GM12801 (cell line): ENCODE data around the gene HHIP.

Experiments
- TF ChIP-seq, protein P1 (sequence below): IDR thresholded peaks from one replicate; pipeline ENCODE4 v1.5.1; 2011; ENCODE audit warnings: control low read depth; ENCODE audit not compliant: insufficient read length; ENCODE audit errors: extremely low read depth

Gene HHIP

DNA sequence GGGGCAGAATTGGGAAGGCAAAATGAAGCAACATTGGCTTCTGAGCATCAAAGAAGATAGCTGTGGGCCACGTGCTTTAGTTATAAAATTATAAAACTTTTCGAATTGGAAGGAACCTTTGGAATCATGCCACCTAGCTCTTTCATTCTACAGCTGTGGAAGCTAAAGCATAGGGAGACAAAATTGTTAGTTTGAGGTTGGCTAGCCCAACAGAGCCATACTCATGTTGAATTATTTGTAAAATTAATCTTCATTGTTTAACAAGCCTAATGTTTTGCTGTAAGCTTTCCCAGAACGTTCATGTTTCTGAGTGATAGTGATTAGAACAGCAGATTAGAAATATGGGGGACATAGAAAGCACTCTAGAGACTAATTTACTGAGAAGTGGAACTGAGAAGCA lies 35.9 kb downstream of the HHIP start:
- TF ChIP-seq, protein P1, sequence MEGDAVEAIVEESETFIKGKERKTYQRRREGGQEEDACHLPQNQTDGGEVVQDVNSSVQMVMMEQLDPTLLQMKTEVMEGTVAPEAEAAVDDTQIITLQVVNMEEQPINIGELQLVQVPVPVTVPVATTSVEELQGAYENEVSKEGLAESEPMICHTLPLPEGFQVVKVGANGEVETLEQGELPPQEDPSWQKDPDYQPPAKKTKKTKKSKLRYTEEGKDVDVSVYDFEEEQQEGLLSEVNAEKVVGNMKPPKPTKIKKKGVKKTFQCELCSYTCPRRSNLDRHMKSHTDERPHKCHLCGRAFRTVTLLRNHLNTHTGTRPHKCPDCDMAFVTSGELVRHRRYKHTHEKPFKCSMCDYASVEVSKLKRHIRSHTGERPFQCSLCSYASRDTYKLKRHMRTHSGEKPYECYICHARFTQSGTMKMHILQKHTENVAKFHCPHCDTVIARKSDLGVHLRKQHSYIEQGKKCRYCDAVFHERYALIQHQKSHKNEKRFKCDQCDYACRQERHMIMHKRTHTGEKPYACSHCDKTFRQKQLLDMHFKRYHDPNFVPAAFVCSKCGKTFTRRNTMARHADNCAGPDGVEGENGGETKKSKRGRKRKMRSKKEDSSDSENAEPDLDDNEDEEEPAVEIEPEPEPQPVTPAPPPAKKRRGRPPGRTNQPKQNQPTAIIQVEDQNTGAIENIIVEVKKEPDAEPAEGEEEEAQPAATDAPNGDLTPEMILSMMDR = no peak

- TF ChIP-seq, protein P1 = no peak
Measured at GRCh38 chr4:144683516-144683915, 37.6 kb downstream of the HHIP start.

DNA sequence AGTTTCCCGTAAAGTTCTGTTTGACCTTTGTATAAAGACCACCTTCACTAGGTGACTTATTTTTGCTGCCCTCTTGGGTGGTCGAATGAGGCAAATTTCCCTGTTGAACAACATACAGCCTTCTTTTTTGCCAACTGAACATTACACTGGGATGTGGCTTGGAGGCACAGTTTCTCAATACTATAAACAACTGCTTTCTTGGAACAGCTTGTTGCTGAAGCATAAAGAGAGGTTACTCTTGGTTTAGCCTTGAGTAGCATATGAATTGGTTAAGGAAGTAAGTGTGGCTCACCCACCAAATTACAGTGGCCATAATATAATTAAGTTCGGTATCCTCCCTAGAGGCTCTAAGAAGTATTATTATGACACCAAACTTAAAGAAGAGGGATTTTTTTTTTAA lies 40.0 kb downstream of the HHIP start:
- TF ChIP-seq, protein P1 = no peak

- TF ChIP-seq, protein P1 = no peak
Measured at GRCh38 chr4:144686921-144687320, 41.0 kb downstream of the HHIP start.

GRCh38 chr4:144687466-144687865 lies 41.5 kb downstream of the HHIP start:
- TF ChIP-seq, protein P1 = no peak

GRCh38 chr4:144688035-144688569 lies 42.1 kb downstream of the HHIP start:
- TF ChIP-seq, protein P1 = no peak

- TF ChIP-seq, protein P1 = no peak
Measured at GRCh38 chr4:144689125-144689524, 43.2 kb downstream of the HHIP start.
